GM12891 (cell line): Measurements from ENCODE around the gene MLLT10.

Source experiments
- PAX5 ChIP-seq: IDR thresholded peaks from 2 replicates; pipeline ENCODE4 v1.6.1; 2011; ENCODE audit warnings: low read length, moderate library complexity, mild to moderate bottlenecking; ENCODE audit not compliant: insufficient read depth, severe bottlenecking
- POLR2A ChIP-seq: IDR thresholded peaks from 2 replicates; pipeline ENCODE4 v1.6.1; 2011; ENCODE audit warnings: low read depth, low read length, control low read depth
- POLR2AphosphoS5 ChIP-seq: IDR thresholded peaks from 2 replicates; pipeline ENCODE4 v1.6.1; 2011; ENCODE audit warnings: low read depth, low read length, control low read depth
- POU2F2 ChIP-seq: IDR thresholded peaks from 2 replicates; pipeline ENCODE4 v1.6.1; 2011; ENCODE audit warnings: low read depth, mild to moderate bottlenecking, control low read depth, low read length, moderate library complexity
- SPI1 ChIP-seq: IDR thresholded peaks from 2 replicates; pipeline ENCODE4 v1.6.1; 2011; ENCODE audit warnings: low read depth, low read length, control low read depth
- TAF1 ChIP-seq: IDR thresholded peaks from 2 replicates; pipeline ENCODE4 v1.6.1; 2011; ENCODE audit warnings: low read depth, low read length, control low read depth

DNA sequence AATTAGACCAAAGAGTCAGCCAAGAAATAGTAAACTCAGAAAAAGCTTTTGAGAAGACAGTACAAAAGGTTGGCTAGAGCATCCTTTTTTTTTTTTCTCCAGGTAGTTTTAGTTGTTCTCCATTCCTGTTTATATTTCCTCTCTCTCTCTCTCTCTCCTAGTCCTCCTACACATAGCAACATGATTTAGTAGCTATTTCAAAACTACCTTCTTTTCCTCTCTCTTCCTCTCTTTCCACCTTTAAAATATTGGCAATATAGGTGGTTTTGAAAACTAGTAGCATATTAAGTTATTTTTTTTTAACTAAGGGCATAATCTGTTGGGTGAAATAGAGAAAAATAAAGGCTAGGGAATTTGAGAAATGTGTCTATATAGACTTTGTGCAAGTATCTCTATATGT lies 13.5 kb upstream of the MLLT10 start:
- TF ChIP-seq POLR2A (no peak), POLR2AphosphoS5 (no peak), TAF1 (no peak), SPI1 (no peak), PAX5 (no peak), POU2F2 (no peak)
